ENCODE data around the gene PEAK1. TPM values are rescaled to one million over a fixed set of nuclear protein-coding genes. Genes with fewer than 3 reads are reported as not detected.

PEAK1 gene
- total RNA-seq, 1 donor from 2014 or later: 27.7 TPM

GRCh38 chr15:77375133-77375532 is 44.8 kb downstream of the PEAK1 start:
- Histone ChIP-seq H3K27me3 (no peaks in the 10 kb centered on the region), H3K36me3 (no peaks in the 10 kb centered on the region), H3K27ac (no peak overlapping the region), H3K4me3 (no peak overlapping the region), H3K4me1 (no peaks in the 10 kb centered on the region), H3K9me3 (no peaks in the 10 kb centered on the region)
- intact Hi-C loops (cut with DNase I): no loop called here
- no peak for TF ChIP-seq POLR2A (IDR thresholded peaks at IDR 0.05)
- no peak for TF ChIP-seq POLR2AphosphoS5 (IDR thresholded peaks at IDR 0.05; ENCODE audit: insufficient read depth in 1 of 2, low read depth in 1 of 2)
- TF ChIP-seq, protein P1, sequence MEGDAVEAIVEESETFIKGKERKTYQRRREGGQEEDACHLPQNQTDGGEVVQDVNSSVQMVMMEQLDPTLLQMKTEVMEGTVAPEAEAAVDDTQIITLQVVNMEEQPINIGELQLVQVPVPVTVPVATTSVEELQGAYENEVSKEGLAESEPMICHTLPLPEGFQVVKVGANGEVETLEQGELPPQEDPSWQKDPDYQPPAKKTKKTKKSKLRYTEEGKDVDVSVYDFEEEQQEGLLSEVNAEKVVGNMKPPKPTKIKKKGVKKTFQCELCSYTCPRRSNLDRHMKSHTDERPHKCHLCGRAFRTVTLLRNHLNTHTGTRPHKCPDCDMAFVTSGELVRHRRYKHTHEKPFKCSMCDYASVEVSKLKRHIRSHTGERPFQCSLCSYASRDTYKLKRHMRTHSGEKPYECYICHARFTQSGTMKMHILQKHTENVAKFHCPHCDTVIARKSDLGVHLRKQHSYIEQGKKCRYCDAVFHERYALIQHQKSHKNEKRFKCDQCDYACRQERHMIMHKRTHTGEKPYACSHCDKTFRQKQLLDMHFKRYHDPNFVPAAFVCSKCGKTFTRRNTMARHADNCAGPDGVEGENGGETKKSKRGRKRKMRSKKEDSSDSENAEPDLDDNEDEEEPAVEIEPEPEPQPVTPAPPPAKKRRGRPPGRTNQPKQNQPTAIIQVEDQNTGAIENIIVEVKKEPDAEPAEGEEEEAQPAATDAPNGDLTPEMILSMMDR (IDR thresholded peaks at IDR 0.05): no peak
- DNase-seq (ENCODE audit: extremely low spot score in 2 of 2): no peak

GRCh38 chr15:77373441-77373840 is 46.5 kb downstream of the PEAK1 start:
- Histone ChIP-seq H3K9me3 (no peaks in the 10 kb centered on the region), H3K27me3 (no peaks in the 10 kb centered on the region), H3K4me1 (peaks cover 7% of the 10 kb centered on the region), H3K4me3 (no peak overlapping the region), H3K27ac (no peak overlapping the region), H3K36me3 (no peaks in the 10 kb centered on the region)
- intact Hi-C loops (cut with DNase I): no loop called here
- no peak for TF ChIP-seq POLR2AphosphoS5 (IDR thresholded peaks at IDR 0.05; ENCODE audit: insufficient read depth in 1 of 2, low read depth in 1 of 2)
- no peak for TF ChIP-seq POLR2A (IDR thresholded peaks at IDR 0.05)
- TF ChIP-seq, protein P1 (IDR thresholded peaks at IDR 0.05): no peak
- DNase-seq (ENCODE audit: extremely low spot score in 2 of 2): no peak

GRCh38 chr15:77371850-77372563 is 47.9 kb downstream of the PEAK1 start:
- intact Hi-C loops (cut with DNase I): no loop called here
- peaks cover 16% of the 10 kb centered on the region for H3K4me1 ChIP-seq
- DNase-seq (ENCODE audit: extremely low spot score in 2 of 2): no peak

DNA sequence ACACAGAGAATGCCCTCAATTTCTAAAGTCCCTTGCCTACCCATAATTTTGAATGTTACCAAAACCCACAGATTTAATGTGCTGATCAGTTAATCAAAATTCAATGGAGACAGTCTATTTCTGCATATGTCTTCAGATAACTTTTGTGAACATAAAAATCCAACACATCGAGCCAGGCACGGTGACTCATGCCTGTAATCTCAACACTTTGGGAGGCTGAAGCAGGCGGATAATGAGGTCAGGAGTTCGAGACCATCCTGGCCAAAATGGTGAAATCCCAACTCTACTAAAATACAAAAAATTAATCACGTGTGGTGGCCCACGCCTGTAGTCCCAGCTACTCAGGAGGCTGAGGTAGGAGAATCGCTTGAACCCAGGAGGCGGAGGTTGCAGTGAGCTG is 49.3 kb downstream of the PEAK1 start:
- no peak for TF ChIP-seq POLR2A (IDR thresholded peaks at IDR 0.05)
- TF ChIP-seq, protein P1 (IDR thresholded peaks at IDR 0.05): no peak
- no peak for TF ChIP-seq POLR2AphosphoS5 (IDR thresholded peaks at IDR 0.05; ENCODE audit: insufficient read depth in 1 of 2, low read depth in 1 of 2)
- no peaks in the 10 kb centered on the region for H3K27me3 ChIP-seq
- peaks cover 19% of the 10 kb centered on the region for H3K4me1 ChIP-seq
- DNase-seq (ENCODE audit: extremely low spot score in 2 of 2): no peak
- no peak overlapping the region for H3K4me3 ChIP-seq
- intact Hi-C loops (cut with DNase I): no loop called here
- no peaks in the 10 kb centered on the region for H3K36me3 ChIP-seq
- no peaks in the 10 kb centered on the region for H3K9me3 ChIP-seq
- no peak overlapping the region for H3K27ac ChIP-seq

More at GRCh38 chr15:77371850-77372563, 47.9 kb downstream of the PEAK1 start:
- no peaks in the 10 kb centered on the region for H3K27me3 ChIP-seq
- no peak overlapping the region for H3K4me3 ChIP-seq
- no peaks in the 10 kb centered on the region for H3K9me3 ChIP-seq
- H3K36me3 ChIP-seq: no peaks in the 10 kb centered on the region
- TF ChIP-seq POLR2A (IDR thresholded peaks at IDR 0.05) (no peak), POLR2AphosphoS5 (IDR thresholded peaks at IDR 0.05; ENCODE audit: insufficient read depth in 1 of 2, low read depth in 1 of 2) (no peak)
- TF ChIP-seq, protein P1 (IDR thresholded peaks at IDR 0.05): no peak
- no peak overlapping the region for H3K27ac ChIP-seq

GRCh38 chr15:77369168-77369567 is 50.7 kb downstream of the PEAK1 start:
- Histone ChIP-seq H3K27me3 (no peaks in the 10 kb centered on the region), H3K27ac (no peak overlapping the region), H3K4me1 (peaks cover 19% of the 10 kb centered on the region), H3K36me3 (no peaks in the 10 kb centered on the region), H3K9me3 (no peaks in the 10 kb centered on the region), H3K4me3 (no peak overlapping the region)
- DNase-seq (ENCODE audit: extremely low spot score in 2 of 2): no peak
- intact Hi-C loops (cut with DNase I): loop anchor here (10.0 kb wide), 1 partner anchor 1096 kb away; no protein-coding TSS in a partner anchor
- TF ChIP-seq POLR2A (IDR thresholded peaks at IDR 0.05) (no peak), POLR2AphosphoS5 (IDR thresholded peaks at IDR 0.05; ENCODE audit: insufficient read depth in 1 of 2, low read depth in 1 of 2) (no peak)
- TF ChIP-seq, protein P1 (IDR thresholded peaks at IDR 0.05): no peak

Measured in vagina (tissue), 2 donors.